ENCODE measurements around the gene FASTKD3. TPM values are rescaled to one million over a fixed set of nuclear protein-coding genes. Genes with fewer than 3 reads are reported as not detected.
"Not testable (repeated sequence)": the region's sequence is repeated elsewhere in the genome, so short reads cannot be mapped to it uniquely, and the experiment has no call there.

The FASTKD3 gene
- 1 to 10 TPM; 4.6 TPM for total RNA-seq

GRCh38 chr5:7868773-7869473 is at the start of gene FASTKD3, which contains the start of gene MTRR:
TSS of gene FASTKD3 (minus strand) at chr5:7869031. CDS start at chr5:7868083, 948 bp downstream.
TSS of gene MTRR (plus strand) at chr5:7869148. CDS start at chr5:7870795, 1,647 bp downstream.
- Histone ChIP-seq H3K9me3 (no peaks in the 10 kb centered on the region), H3K36me3 (no peaks in the 10 kb centered on the region), H3K4me1 (peaks cover 0 to 30% of the 10 kb centered on the region in 2 donors)

GRCh38 chr5:7917130-7918123 is 48.6 kb upstream of the FASTKD3 start:
- no peak for TF ChIP-seq CTCF (IDR thresholded peaks at IDR 0.05)
- DNase-seq (ENCODE audit: low spot score), result no peak
- Histone ChIP-seq H3K36me3 (no peaks in the 10 kb centered on the region), H3K27me3 (no peaks in the 10 kb centered on the region), H3K4me3 (no peak overlapping the region), H3K9me3 (peaks cover 0 to 4% of the 10 kb centered on the region in 2 donors), H3K4me1 (no peaks in the 10 kb centered on the region), H3K27ac (no peak overlapping the region)

More at GRCh38 chr5:7868773-7869473, at the start of gene FASTKD3, which contains the start of gene MTRR:
- Histone ChIP-seq H3K27ac (peak within 1 kb of the TSS; percentile 82 to 87), H3K4me3 (peak within 1 kb of the TSS; percentile 96 to 100), H3K27me3 (no peaks in the 10 kb centered on the region)
- TF ChIP-seq CTCF (IDR thresholded peaks at IDR 0.05), result no peak
- peak; percentile 96 for DNase-seq (ENCODE audit: low spot score)

- Histone ChIP-seq H3K36me3 (no peaks in the 10 kb centered on the region), H3K9me3 (peaks cover 0 to 6% of the 10 kb centered on the region in 2 donors), H3K4me1 (no peaks in the 10 kb centered on the region), H3K4me3 (no peak overlapping the region), H3K27me3 (no peaks in the 10 kb centered on the region), H3K27ac (no peak overlapping the region)
- TF ChIP-seq CTCF (IDR thresholded peaks at IDR 0.05), result no peak
- no peak for DNase-seq (ENCODE audit: low spot score)
These were observed 47.5 kb upstream of the FASTKD3 start for GRCh38 chr5:7916171-7916804.

- H3K27ac ChIP-seq; H3K27me3 ChIP-seq; DNase-seq (ENCODE audit: low spot score); H3K36me3 ChIP-seq; H3K4me1 ChIP-seq; H3K4me3 ChIP-seq: not testable (repeated sequence)
- peaks cover 0 to 29% of the 10 kb centered on the region in 2 donors for H3K9me3 ChIP-seq
These were observed 42.6 kb upstream of the FASTKD3 start for GRCh38 chr5:7911429-7911771.

GRCh38 chr5:7910738-7911428 is 42.1 kb upstream of the FASTKD3 start:
- H3K36me3 ChIP-seq, result peaks cover 8% of the 10 kb centered on the region
- H3K27ac ChIP-seq, result no peak overlapping the region
- TF ChIP-seq CTCF (IDR thresholded peaks at IDR 0.05), result no peak
- no peaks in the 10 kb centered on the region for H3K4me1 ChIP-seq
- no peaks in the 10 kb centered on the region for H3K27me3 ChIP-seq
- H3K9me3 ChIP-seq, result peaks cover 0 to 29% of the 10 kb centered on the region in 2 donors
- no peak overlapping the region for H3K4me3 ChIP-seq
- DNase-seq (ENCODE audit: low spot score), result no peak
